Bone marrow (tissue), 2 donors: Measurements from ENCODE around the gene TENT4A.

Experiments used
- DNase-seq, 2 donors: peaks; one replicate each; lab custom pipeline; 2025; lab: John Stamatoyannopoulos, UW

Gene TENT4A

GRCh38 chr5:6718161-6718681 lies 5.0 kb downstream of the TENT4A start:
- no peak for DNase-seq

- no peak for DNase-seq
Observed at GRCh38 chr5:6718718-6719117, 5.5 kb downstream of the TENT4A start.

- no peak for DNase-seq
Observed at GRCh38 chr5:6719417-6719816, 6.2 kb downstream of the TENT4A start.

GRCh38 chr5:6719896-6720560 lies 6.8 kb downstream of the TENT4A start:
- DNase-seq: no peak

GRCh38 chr5:6720561-6720921 lies 7.3 kb downstream of the TENT4A start:
- DNase-seq: no peak

GRCh38 chr5:6721442-6721841 lies 8.2 kb downstream of the TENT4A start:
- DNase-seq: no peak

- DNase-seq: peak in 1 of 2 donors; percentile 5
Observed at GRCh38 chr5:6722015-6722414, 8.8 kb downstream of the TENT4A start.

GRCh38 chr5:6723122-6723815 lies 10.0 kb downstream of the TENT4A start:
- no peak for DNase-seq

- no peak for DNase-seq
Observed at GRCh38 chr5:6723816-6724300, 10.6 kb downstream of the TENT4A start.

GRCh38 chr5:6724321-6724929 lies 11.2 kb downstream of the TENT4A start:
- no peak for DNase-seq

GRCh38 chr5:6725421-6725820 lies 12.2 kb downstream of the TENT4A start:
- DNase-seq: no peak

GRCh38 chr5:6726006-6726405 lies 12.8 kb downstream of the TENT4A start:
- no peak for DNase-seq

GRCh38 chr5:6727231-6727630 lies 14.0 kb downstream of the TENT4A start:
- no peak for DNase-seq

- DNase-seq: no peak
Observed at GRCh38 chr5:6728011-6728794, 15.0 kb downstream of the TENT4A start.

- DNase-seq: no peak
Observed at GRCh38 chr5:6728795-6729183, 15.6 kb downstream of the TENT4A start.

- peak in 1 of 2 donors; percentile 65 for DNase-seq
Observed at GRCh38 chr5:6729386-6730310, 16.4 kb downstream of the TENT4A start.

GRCh38 chr5:6730407-6730806 lies 17.2 kb downstream of the TENT4A start:
- DNase-seq: no peak

GRCh38 chr5:6730807-6731206 lies 17.6 kb downstream of the TENT4A start:
- no peak for DNase-seq

- no peak for DNase-seq
Observed at GRCh38 chr5:6731465-6732237, 18.4 kb downstream of the TENT4A start.
